MM.1S (cell line): ENCODE results near the gene SGPL1.

ENCODE experiments used
- DNase-seq: peaks from one replicate; pipeline ENCODE4 v3.0.0-alpha.2; 2015
- H2AFZ ChIP-seq: fragments of 300-600 bp; sonication (generic); 2 replicates; pipeline ENCODE4 v1.6.0; 2016; ENCODE audit warnings: antibody characterized with exemption, low read length
- H3F3A ChIP-seq: fragments of 300-600 bp; sonication (generic); 2 replicates; pipeline ENCODE4 v1.6.1; 2016; ENCODE audit warnings: mild to moderate bottlenecking, antibody characterized with exemption, low read length, moderate library complexity, mixed read lengths; ENCODE audit not compliant: insufficient read depth
- H3K27ac ChIP-seq: fragments of 300-600 bp; sonication (generic); 2 replicates; pipeline ENCODE4 v1.5.1; 2016; ENCODE audit warnings: mild to moderate bottlenecking, low read length
- H3K27me3 ChIP-seq: fragments of 300-600 bp; sonication (generic); replicated peaks from 2 replicates; pipeline ENCODE4 v1.6.0; 2016; ENCODE audit warnings: low read length; ENCODE audit not compliant: insufficient read depth
- H3K36me3 ChIP-seq: fragments of 300-600 bp; sonication (generic); replicated peaks from 2 replicates; pipeline ENCODE4 v1.6.1; 2016; ENCODE audit warnings: mild to moderate bottlenecking, low read length, mixed read lengths; ENCODE audit not compliant: insufficient read depth
- H3K4me1 ChIP-seq: fragments of 300-600 bp; sonication (generic); 2 replicates; pipeline ENCODE4 v1.6.1; 2016; ENCODE audit warnings: low read length, mixed read lengths
- H3K4me2 ChIP-seq: fragments of 300-600 bp; sonication (generic); 2 replicates; pipeline ENCODE4 v1.6.0; 2016; ENCODE audit warnings: low read depth, low read length
- H3K4me3 ChIP-seq: fragments of 300-600 bp; sonication (generic); 2 replicates; pipeline ENCODE4 v1.5.1; 2016; ENCODE audit warnings: low read length, mixed read lengths
- H3K79me2 ChIP-seq: fragments of 300-600 bp; sonication (generic); 2 replicates; pipeline ENCODE4 v1.6.1; 2016; ENCODE audit warnings: mixed run types, low read length, mixed read lengths
- H3K9ac ChIP-seq: fragments of 300-600 bp; sonication (generic); 2 replicates; pipeline ENCODE4 v1.6.1; 2016; ENCODE audit warnings: low read length, mixed read lengths
- H3K9me2 ChIP-seq: fragments of 300-600 bp; sonication (generic); replicated peaks from 2 replicates; pipeline ENCODE4 v1.6.1; 2016; ENCODE audit warnings: mild to moderate bottlenecking, low read length, mixed read lengths; ENCODE audit not compliant: insufficient read depth
- H3K9me3 ChIP-seq: fragments of 300-600 bp; sonication (generic); replicated peaks from 2 replicates; pipeline ENCODE4 v1.6.1; 2016; ENCODE audit warnings: mild to moderate bottlenecking, low read length, mixed read lengths; ENCODE audit not compliant: insufficient read depth
- H4K20me1 ChIP-seq: fragments of 300-600 bp; sonication (generic); 2 replicates; pipeline ENCODE4 v1.6.1; 2016; ENCODE audit warnings: mild to moderate bottlenecking, low read length, moderate library complexity, mixed read lengths; ENCODE audit not compliant: insufficient read depth
- CTCF ChIP-seq: fragments of 300-600 bp; sonication (generic); IDR thresholded peaks from 2 replicates; pipeline ENCODE4 v1.5.1; 2016; ENCODE audit warnings: antibody characterized with exemption, low read length, mixed read lengths
- EZH2 ChIP-seq: fragments of 300-600 bp; sonication (generic); optimal IDR thresholded peaks from 2 replicates; pipeline ENCODE3; 2017; ENCODE audit warnings: low read depth, mild to moderate bottlenecking, antibody characterized with exemption, low read length, mixed read lengths
- EZH2phosphoT487 ChIP-seq: fragments of 300-600 bp; sonication (generic); IDR thresholded peaks from 2 replicates; pipeline ENCODE4 v1.6.1; 2018; ENCODE audit warnings: antibody characterized with exemption, low read length

Gene SGPL1

GRCh38 chr10:70885931-70886903 lies 70.5 kb downstream of the SGPL1 start:
- TF ChIP-seq EZH2 (no peak), CTCF (no peak), EZH2phosphoT487 (no peak)
- H3K79me2 ChIP-seq: no peaks in the 10 kb centered on the region

GRCh38 chr10:70886921-70887665 lies 71.3 kb downstream of the SGPL1 start:
- no peak for DNase-seq
- TF ChIP-seq EZH2 (no peak), CTCF (no peak), EZH2phosphoT487 (no peak)
- Histone ChIP-seq H3K4me3 (no peak overlapping the region), H3K27me3 (no peaks in the 10 kb centered on the region), H3K9me2 (no peaks in the 10 kb centered on the region), H3K4me2 (0 out of 2 replicates have a peak overlapping the region, but pooled peaks have one; percentile 90), H4K20me1 (no peaks in the 10 kb centered on the region), H3K9me3 (no peaks in the 10 kb centered on the region), H3K27ac (no peak overlapping the region), H3K9ac (no peak overlapping the region), H3F3A (peaks cover 11% of the 10 kb centered on the region; the same call in 1 of the 2 replicates), H3K4me1 (peaks cover 7% of the 10 kb centered on the region), H2AFZ (no peak overlapping the region), H3K79me2 (no peaks in the 10 kb centered on the region), H3K36me3 (no peaks in the 10 kb centered on the region)

More at GRCh38 chr10:70885931-70886903, 70.5 kb downstream of the SGPL1 start:
- no peak overlapping the region for H3K9ac ChIP-seq
- H3K4me2 ChIP-seq: no peak overlapping the region
- H3K4me3 ChIP-seq: no peak overlapping the region
- H3K4me1 ChIP-seq: peaks cover 7% of the 10 kb centered on the region
- no peak overlapping the region for H2AFZ ChIP-seq
- H3K27ac ChIP-seq: no peak overlapping the region
- H4K20me1 ChIP-seq: no peaks in the 10 kb centered on the region
- no peaks in the 10 kb centered on the region for H3K9me3 ChIP-seq
- no peak for DNase-seq
- H3K36me3 ChIP-seq: no peaks in the 10 kb centered on the region
- no peaks in the 10 kb centered on the region for H3K27me3 ChIP-seq
- no peaks in the 10 kb centered on the region for H3K9me2 ChIP-seq
- peaks cover 11% of the 10 kb centered on the region; the same call in 1 of the 2 replicates for H3F3A ChIP-seq

DNA sequence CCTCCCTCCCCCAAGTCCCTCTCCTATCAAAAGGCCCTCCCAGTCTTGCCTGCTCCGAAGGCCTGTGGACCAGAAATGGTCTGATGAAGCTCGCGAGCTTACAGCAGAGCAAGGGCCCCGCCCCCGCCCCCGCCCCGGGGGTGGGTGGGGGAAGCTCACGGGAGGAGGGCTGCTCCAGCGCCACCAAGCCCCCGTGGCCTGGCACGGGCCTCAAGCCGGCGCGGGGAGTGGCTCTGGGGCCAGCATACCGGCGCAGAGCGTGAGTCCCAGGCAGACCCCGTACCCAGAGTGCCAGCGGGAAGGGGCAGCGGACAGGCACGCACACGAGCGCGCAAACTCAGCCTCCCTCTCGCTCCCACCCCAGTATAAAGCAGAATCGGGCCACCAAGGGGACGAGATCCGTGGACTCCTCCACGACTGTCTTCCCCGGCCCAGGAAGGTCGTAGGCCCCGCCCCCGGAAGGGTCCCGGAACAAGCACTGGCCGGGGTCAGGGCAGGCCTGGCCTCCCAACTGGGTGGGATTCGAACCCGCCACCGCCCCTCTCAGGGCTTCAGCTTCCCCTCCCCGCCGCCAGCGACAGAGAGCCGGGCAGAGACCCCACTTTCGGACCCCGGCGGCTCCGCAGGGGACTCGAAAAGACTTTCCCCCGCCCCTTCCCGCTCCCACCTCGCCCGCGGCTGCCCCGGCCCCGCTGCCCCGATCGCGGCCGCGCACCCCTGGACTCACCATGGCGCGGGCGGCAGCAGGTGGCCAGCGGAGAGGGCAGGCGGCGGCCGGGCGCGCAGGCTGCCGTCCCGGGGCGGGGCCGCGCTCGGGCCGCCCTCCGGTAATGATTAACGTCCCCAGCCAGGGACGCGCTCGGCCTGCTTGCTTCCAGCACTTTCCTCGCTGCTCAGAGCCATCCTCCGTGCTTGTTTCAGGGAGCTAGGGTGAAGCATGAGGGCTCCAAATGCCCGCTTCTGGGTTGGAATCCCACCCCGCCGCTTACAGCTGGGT lies 72.4 kb downstream of the SGPL1 start, which contains the start of gene PCBD1:
TSS of gene PCBD1 (minus strand) at position 762 of the 997 bp plus-strand sequence. CDS start at position 730, 32 bp downstream.
- Histone ChIP-seq H3K4me1 (peaks cover 7% of the 10 kb centered on the region), H4K20me1 (no peaks in the 10 kb centered on the region), H3K9me2 (no peaks in the 10 kb centered on the region), H3K79me2 (no peaks in the 10 kb centered on the region), H3K4me3 (peak within 1 kb of the TSS; percentile 72), H2AFZ (peak within 1 kb of the TSS; percentile 89), H3K9ac (peak within 1 kb of the TSS; percentile 51; the same call in 1 of the 2 replicates), H3K9me3 (no peaks in the 10 kb centered on the region), H3K27ac (no peak within 1 kb of the TSS), H3K36me3 (no peaks in the 10 kb centered on the region), H3K4me2 (peak within 1 kb of the TSS; percentile 90), H3K27me3 (no peaks in the 10 kb centered on the region), H3F3A (peaks cover 11% of the 10 kb centered on the region; the same call in 1 of the 2 replicates)
- peak; percentile 46 for DNase-seq
- no peak for TF ChIP-seq EZH2phosphoT487
- no peak for TF ChIP-seq EZH2
- no peak for TF ChIP-seq CTCF
